Activated naive CD4-positive, alpha-beta T cell treated with anti-CD3 and anti-CD28 coated beads, Interleukin-2, amount 10 ng/mL, durations not matched to agents 7 days and 5 days (primary cell): ENCODE measurements around the gene NOTCH2.
"Not testable (repeated sequence)": the region's sequence is repeated elsewhere in the genome, so short reads cannot be mapped to it uniquely, and the experiment has no call there.

Source experiments
- CTCF ChIA-PET: fragments of 350-600 bp; sonication (Branson Sonifier 250); formaldehyde crosslinking; loops from one replicate; lab custom pipeline; 2021; ENCODE audit warnings: antibody characterized with exemption; lab: Charles Lee
- DNase-seq: peaks from one replicate; pipeline ENCODE4 v3.0.0-alpha.2; 2020
- H3K27ac Mint-ChIP-seq: one replicate; pipeline ENCODE4 v1.8.0; 2021; ENCODE audit warnings: mild to moderate bottlenecking, moderate library complexity, mixed read lengths
- H3K27me3 Mint-ChIP-seq: one replicate; pipeline ENCODE4 v1.8.0; 2021; ENCODE audit warnings: mild to moderate bottlenecking, mixed read lengths
- H3K36me3 Mint-ChIP-seq: one replicate; pipeline ENCODE4 v1.8.0; 2021; ENCODE audit warnings: mixed read lengths
- H3K4me1 Mint-ChIP-seq: one replicate; pipeline ENCODE4 v1.8.0; 2021; ENCODE audit warnings: mixed read lengths
- H3K4me3 Mint-ChIP-seq: one replicate; pipeline ENCODE4 v1.8.0; 2021; ENCODE audit warnings: mild to moderate bottlenecking, moderate library complexity, mixed read lengths
- H3K9me3 Mint-ChIP-seq: one replicate; pipeline ENCODE4 v1.8.0; 2021; ENCODE audit warnings: mixed read lengths

Gene NOTCH2

DNA sequence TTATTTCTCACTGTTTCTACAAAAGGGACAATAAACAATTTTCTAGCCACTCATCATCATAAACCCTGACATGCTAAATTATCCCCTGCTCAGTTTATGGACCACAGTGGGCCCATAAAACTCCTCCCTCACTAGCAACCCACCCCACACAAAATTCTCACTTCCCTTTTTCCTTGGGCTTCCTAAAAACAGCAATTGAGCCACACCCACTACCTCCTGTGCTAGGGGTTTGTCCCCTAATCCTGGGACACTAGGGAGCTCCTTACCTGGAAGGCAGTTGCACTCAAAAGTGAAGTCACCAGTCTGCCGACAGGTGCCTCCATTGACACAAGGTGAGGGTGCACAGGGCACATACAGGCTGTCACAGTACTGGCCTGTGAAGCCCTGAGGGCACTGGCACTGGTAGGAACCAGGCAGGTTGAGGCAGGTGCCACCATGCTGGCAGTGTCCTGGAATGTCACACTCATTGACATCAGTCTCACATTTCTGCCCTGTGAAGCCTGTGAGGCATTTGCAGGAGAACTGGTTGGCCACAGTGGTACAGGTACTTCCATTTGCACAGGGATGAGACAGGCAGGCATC lies 72.6 kb downstream of the NOTCH2 start:
- DNase-seq, H3K27ac Mint-ChIP-seq, H3K4me1 Mint-ChIP-seq, H3K4me3 Mint-ChIP-seq, H3K27me3 Mint-ChIP-seq, H3K9me3 Mint-ChIP-seq, CTCF ChIA-PET: not testable (repeated sequence)
- H3K36me3 Mint-ChIP-seq: peaks cover 12% of the 10 kb centered on the region

DNA sequence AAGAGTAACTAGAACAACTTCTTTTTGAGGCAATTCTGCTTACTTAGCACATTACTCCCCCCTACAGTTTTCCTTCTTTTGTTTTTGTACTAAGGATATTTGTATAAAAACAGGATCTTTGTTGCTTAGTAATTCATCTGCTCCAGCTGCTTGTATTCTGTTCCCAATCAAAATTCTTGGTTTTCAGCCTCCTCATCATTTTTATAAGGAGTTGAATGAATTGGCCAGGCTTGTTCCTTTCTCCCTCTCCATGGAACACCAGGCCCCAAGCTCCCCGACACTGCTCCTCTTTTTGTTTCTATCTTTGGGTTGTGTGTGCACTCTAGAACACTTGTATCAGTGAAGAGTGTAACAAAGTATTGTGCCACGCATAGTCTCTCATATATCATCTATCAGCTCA lies 73.5 kb downstream of the NOTCH2 start:
- H3K9me3 Mint-ChIP-seq, CTCF ChIA-PET, H3K36me3 Mint-ChIP-seq, DNase-seq, H3K27ac Mint-ChIP-seq, H3K4me1 Mint-ChIP-seq, H3K27me3 Mint-ChIP-seq, H3K4me3 Mint-ChIP-seq: not testable (repeated sequence)

DNA sequence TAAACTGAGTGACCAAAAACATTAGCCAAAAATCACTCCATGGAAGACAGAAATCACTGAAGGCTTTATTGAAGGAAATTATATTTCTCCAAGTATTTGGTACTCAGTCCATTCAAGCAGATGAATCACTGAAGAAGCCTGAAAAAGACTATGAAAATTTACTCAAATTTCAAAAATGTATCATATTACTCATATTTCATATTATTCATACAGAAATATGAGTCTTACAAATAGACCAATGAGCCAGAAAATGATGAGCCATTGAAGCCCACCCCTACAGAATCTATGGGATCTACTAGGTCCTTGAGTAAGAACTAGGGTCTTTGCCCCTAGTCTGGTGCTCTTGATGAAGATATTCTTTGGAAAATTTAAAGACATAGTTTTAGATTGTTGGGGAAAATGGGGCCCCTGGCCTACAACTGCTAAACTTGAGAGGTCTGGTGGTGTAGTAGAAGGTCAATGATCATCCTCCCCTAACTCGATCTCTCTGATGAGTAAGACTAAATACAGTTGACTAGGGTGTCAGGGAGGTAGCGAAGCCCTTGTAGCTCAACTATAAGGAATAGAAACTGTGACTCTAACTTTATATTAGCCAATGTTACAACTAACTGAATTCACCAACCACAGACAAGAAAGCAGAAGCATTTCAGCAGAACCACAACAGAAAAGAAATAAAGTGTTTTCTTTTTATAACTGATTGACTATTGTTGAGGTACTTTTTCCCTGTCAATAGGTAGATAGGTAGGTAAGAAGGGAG lies 81.0 kb downstream of the NOTCH2 start:
- peaks cover 44% of the 10 kb centered on the region for H3K4me1 Mint-ChIP-seq
- H3K27me3 Mint-ChIP-seq: no peaks in the 10 kb centered on the region
- no peaks in the 10 kb centered on the region for H3K9me3 Mint-ChIP-seq
- H3K27ac Mint-ChIP-seq: peak overlapping the region; percentile 75
- H3K4me3 Mint-ChIP-seq: peak overlapping the region; percentile 19
- no peak for DNase-seq
- peaks cover 36% of the 10 kb centered on the region for H3K36me3 Mint-ChIP-seq
- CTCF ChIA-PET: interaction anchor here (2.1 kb wide), 1 partner anchor 20 kb away, joined by 14 read pairs; no protein-coding TSS in a partner anchor

DNA sequence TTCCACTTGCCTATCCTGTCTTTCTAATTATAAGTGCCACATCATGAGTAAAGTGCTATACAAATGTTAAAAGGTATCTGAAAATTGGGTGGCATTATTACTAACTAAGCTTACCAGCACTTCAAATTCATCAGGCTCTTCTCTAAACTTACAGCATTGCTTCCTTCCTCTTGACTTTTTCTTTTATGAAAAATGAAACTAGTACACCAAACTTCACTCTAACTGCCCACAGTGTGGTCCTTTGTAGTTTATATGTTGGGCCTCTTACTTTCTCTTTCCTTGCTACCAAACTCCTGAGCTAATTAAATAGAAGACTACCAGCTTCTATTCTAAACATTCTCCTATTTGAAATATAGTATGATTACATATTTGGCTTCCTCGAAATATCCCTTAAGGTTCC lies 81.8 kb downstream of the NOTCH2 start:
- peak overlapping the region; percentile 19 for H3K4me3 Mint-ChIP-seq
- DNase-seq: no peak
- CTCF ChIA-PET: interaction anchor here (2.1 kb wide), 1 partner anchor 19 kb away, joined by 14 read pairs; no protein-coding TSS in a partner anchor
- H3K27me3 Mint-ChIP-seq: no peaks in the 10 kb centered on the region
- peaks cover 44% of the 10 kb centered on the region for H3K4me1 Mint-ChIP-seq
- no peaks in the 10 kb centered on the region for H3K9me3 Mint-ChIP-seq
- H3K27ac Mint-ChIP-seq: peak overlapping the region; percentile 75
- peaks cover 40% of the 10 kb centered on the region for H3K36me3 Mint-ChIP-seq

DNA sequence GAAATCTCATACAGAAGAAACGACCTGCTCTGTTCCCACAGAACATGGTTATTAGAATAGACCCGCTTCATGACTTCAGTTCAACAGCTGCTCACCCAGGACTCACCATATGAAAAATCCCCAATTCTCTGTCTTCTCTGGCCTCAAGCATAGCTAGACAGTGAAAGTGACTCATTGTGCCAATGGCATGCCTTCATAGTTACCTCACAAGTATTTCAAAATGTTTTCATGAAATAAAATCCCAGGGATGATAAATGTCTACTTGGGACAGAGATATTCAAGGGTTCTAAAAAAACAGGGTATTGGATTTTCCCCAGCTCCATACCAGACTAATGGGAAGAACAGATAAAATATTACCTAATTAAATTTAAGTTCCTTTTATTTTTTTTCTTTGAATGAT lies 82.3 kb downstream of the NOTCH2 start:
- Mint-ChIP-seq H3K4me3 (no peak overlapping the region), H3K27ac (peak overlapping the region; percentile 21), H3K27me3 (no peaks in the 10 kb centered on the region), H3K9me3 (no peaks in the 10 kb centered on the region), H3K36me3 (peaks cover 44% of the 10 kb centered on the region), H3K4me1 (peaks cover 44% of the 10 kb centered on the region)
- no peak for DNase-seq
- CTCF ChIA-PET: interaction anchor here (2.1 kb wide), 1 partner anchor 19 kb away, joined by 14 read pairs; no protein-coding TSS in a partner anchor

DNA sequence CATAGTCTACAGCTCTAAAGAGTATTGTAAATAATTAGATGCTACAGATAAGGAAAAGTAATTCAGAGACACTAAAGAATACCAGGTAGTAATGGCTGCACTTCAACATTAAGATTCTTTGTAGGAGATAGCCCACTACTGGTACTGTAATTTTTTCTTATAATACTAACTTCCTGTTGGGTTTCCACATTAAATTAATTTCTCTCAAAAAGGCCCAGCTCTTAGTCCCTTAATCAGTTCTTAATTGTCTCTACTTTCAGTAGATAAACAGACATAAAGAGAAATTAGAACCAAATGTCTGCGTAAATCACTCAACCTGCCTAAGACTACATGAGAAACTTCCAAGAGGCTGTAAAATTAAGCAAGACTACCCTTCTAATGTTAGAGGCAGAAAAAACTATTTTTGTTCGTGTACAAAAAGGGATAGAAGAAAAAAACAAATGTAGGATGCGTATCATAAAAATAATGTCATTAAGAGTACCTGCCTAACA lies 83.4 kb downstream of the NOTCH2 start:
- DNase-seq: no peak
- Mint-ChIP-seq H3K36me3 (peaks cover 44% of the 10 kb centered on the region), H3K4me1 (peaks cover 44% of the 10 kb centered on the region), H3K9me3 (no peaks in the 10 kb centered on the region), H3K27me3 (no peaks in the 10 kb centered on the region), H3K4me3 (no peak overlapping the region), H3K27ac (no peak overlapping the region)
- CTCF ChIA-PET: no interaction called here

DNA sequence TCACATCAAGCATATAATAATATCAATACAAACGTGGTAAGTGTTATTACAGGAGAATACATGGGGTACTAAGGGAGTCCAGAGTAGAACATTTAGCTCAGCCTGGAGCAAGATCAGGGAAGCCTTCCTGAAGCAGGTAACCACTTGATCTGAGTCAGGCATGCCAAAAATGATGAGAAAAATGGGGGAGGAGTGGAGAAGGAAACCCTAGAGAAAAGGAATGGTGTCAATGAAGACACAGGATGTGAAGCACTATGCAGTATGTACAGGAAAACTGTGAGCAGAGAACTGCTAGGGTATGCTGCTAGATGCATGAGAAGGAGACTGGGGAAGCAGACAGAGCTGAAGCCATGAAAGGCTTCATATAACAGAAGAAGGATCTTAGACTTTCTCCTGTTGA lies 84.7 kb downstream of the NOTCH2 start:
- DNase-seq: no peak
- Mint-ChIP-seq H3K9me3 (no peaks in the 10 kb centered on the region), H3K27me3 (no peaks in the 10 kb centered on the region), H3K27ac (no peak overlapping the region), H3K4me1 (peaks cover 44% of the 10 kb centered on the region), H3K4me3 (no peak overlapping the region), H3K36me3 (peaks cover 44% of the 10 kb centered on the region)
- CTCF ChIA-PET: interaction anchor here (0.8 to 1.8 kb wide), 2 partner anchors 16 to 18 kb away, joined by 3 to 11 read pairs; no protein-coding TSS in a partner anchor

DNA sequence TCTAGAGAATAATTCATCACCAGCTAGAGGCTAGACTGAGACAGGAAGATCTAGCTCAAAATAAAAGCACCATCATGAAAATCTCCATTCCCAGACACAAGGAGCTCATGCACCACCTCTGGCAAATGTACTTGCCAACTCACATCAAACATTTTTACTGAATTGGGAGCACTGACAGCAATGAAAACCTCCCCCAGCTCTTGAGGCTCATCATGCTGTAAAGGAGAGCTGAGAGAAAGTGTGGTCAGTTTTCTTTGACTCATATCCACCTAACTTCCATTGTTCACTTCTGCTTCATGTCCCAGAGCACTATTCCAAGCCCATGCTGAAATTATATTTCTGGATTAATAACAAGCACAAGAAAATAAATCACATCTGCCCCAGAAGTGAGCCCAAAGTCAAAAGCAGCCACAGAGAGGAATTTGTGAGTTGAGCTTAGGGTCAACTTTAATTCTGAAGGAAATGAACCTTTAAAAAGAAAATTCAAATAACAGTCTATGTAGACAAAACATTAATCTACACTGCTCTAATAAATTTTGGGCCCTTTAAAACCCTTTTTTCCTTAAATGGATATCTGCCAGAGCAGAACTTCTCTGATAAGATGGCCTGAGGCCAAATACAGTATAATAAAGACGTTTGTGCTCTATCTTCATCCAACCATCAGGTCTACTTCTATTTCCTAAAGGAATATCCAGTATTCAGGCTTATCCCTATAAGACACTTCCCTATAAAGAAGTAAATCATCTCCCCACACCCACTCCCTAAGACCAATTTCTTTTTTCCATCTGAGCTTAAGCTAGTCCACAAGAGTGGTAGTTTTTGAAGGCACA lies 87.3 kb downstream of the NOTCH2 start:
- peaks cover 30% of the 10 kb centered on the region for H3K4me1 Mint-ChIP-seq
- no peak overlapping the region for H3K4me3 Mint-ChIP-seq
- CTCF ChIA-PET: interaction anchor here (2.9 kb wide), 1 partner anchor 14 kb away, joined by 13 read pairs; no protein-coding TSS in a partner anchor
- DNase-seq: no peak
- no peaks in the 10 kb centered on the region for H3K27me3 Mint-ChIP-seq
- H3K36me3 Mint-ChIP-seq: peaks cover 42% of the 10 kb centered on the region
- H3K27ac Mint-ChIP-seq: no peak overlapping the region
- H3K9me3 Mint-ChIP-seq: no peaks in the 10 kb centered on the region

DNA sequence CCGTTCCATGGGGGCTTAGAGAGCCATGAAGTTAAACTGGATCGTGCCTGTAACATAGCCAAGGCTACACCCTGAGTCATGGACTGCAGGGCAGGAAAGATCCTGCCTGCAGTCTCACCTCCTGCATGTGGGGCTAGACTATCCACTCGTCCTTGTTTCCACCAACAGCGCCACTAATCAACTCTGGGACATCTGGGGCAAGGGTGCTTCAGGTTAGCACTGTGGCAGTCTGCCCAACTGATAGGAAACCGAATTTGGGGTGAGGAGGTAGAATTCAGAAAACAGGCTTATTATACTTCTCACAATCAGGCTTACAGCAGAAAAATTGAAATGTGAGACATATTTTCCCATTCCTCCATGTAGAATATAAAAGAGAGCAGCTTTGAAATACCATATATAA lies 88.0 kb downstream of the NOTCH2 start:
- Mint-ChIP-seq H3K4me3 (no peak overlapping the region), H3K27ac (no peak overlapping the region), H3K4me1 (peaks cover 24% of the 10 kb centered on the region), H3K27me3 (no peaks in the 10 kb centered on the region), H3K9me3 (no peaks in the 10 kb centered on the region), H3K36me3 (peaks cover 37% of the 10 kb centered on the region)
- no peak for DNase-seq
- CTCF ChIA-PET: interaction anchor here (2.9 kb wide), 1 partner anchor 13 kb away, joined by 13 read pairs; no protein-coding TSS in a partner anchor

DNA sequence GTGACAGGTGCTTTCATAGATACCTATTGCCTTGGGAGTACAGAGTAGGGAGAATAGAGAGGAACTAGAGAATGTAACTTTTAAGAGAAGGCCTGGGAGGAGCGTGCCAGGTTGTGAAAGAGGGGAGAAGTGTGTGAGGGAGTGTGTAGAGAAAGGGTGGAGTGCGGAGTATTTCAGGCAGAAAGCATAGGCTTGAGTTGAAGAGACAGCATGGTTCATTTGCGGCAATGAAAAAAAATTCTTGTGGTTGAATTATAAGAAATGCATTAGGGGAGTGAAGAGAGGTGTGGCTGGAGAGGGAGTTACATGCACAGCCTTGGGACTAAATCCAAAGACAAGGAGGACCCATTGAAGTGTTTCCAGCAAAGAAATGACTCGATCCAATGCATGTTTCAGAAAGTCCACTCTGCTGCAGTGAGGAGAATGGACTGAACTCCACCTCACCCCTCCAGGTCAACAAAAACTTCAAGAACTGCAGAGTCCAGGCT lies 91.4 kb downstream of the NOTCH2 start:
- H3K9me3 Mint-ChIP-seq: no peaks in the 10 kb centered on the region
- H3K27me3 Mint-ChIP-seq: no peaks in the 10 kb centered on the region
- DNase-seq: no peak
- H3K4me3 Mint-ChIP-seq: no peak overlapping the region
- H3K27ac Mint-ChIP-seq: no peak overlapping the region
- CTCF ChIA-PET: no interaction called here
- H3K4me1 Mint-ChIP-seq: peaks cover 9% of the 10 kb centered on the region
- H3K36me3 Mint-ChIP-seq: peaks cover 27% of the 10 kb centered on the region

DNA sequence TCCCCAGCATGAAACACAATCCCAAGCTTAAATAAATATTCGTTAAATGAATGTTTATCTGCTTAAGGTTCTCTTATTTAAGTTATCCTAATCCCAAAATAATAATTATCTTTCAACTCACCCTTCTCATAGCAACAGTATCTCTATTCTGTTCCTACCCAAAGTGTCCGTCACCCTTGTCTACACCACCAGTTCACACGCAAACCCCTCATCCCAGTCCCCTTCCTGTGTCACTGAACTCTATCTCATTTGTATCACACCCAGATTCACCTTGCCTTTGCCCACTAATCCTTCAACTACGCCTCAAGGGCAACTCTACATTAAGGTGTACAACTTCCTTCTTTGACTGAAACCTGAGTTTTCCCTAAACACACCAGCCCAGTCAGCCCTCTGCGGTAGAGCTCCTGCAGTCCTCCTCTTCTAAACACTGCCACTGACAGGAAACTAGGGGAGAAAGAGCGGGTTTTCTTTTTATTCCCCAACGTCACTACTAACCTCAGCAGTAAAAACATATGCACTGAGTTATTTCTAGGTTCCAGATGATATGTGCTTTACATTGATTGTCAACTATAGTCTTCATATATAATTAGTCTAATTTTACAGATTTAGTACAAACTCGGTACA lies 92.2 kb downstream of the NOTCH2 start:
- H3K27me3 Mint-ChIP-seq, CTCF ChIA-PET, DNase-seq, H3K4me1 Mint-ChIP-seq, H3K9me3 Mint-ChIP-seq, H3K4me3 Mint-ChIP-seq, H3K27ac Mint-ChIP-seq: not testable (repeated sequence)
- H3K36me3 Mint-ChIP-seq: peaks cover 26% of the 10 kb centered on the region

DNA sequence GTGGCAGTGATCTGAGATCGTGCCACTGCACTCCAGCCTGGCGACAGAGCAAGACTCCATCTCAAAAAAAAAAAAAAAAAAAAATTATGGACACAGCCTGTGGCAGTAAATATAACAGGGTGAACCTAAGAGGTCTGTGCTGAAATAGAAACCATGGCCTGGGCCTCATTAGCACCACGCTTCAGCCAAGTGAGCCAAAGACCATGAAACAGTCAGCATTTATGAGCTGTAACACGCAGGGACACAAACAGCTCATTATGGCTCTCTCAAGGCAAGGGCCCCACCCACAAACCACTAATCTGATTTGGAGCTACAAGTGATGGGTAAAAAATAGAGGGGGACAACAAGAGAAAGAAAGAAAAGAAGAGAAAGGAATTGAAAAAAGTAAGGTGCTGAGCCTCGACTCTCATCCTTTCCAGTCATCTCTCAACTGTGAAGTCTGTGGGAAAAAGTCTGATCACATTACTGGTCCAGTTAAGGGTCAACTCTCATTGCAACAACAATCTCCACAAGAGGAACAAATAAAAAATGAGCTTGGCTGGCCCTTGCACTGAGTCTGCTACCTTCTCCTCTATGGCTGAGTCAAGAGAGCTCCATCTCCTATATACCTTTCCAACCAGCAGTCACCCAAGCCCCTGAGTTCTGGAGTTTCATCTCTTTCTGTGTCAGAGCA lies 93.7 kb downstream of the NOTCH2 start:
- H3K9me3 Mint-ChIP-seq, H3K27ac Mint-ChIP-seq, DNase-seq, H3K27me3 Mint-ChIP-seq, H3K4me1 Mint-ChIP-seq, H3K4me3 Mint-ChIP-seq: not testable (repeated sequence)
- CTCF ChIA-PET: interaction anchor here (1.5 kb wide), 1 partner anchor 27 kb away, joined by 3 read pairs; no protein-coding TSS in a partner anchor
- H3K36me3 Mint-ChIP-seq: peaks cover 33% of the 10 kb centered on the region

DNA sequence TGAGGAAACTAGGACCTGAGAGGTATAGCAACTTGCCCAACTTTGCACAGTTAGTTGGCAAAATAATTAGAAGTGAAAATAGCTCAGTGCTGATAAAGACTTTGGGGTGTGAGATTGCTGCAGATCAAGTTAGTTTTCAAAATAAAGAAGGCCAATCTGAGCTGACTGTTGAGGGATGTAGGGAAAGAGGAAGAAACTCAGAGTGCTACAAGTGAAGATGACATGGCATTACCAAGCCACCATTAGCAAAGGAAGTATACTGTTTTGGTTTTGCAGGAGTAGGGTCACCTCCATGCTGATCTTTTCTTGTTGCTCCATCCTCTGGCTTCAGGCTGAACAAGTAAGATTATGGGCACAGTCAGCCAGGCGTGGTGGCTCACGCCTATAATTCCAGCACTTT lies 94.5 kb downstream of the NOTCH2 start:
- CTCF ChIA-PET: interaction anchor here (1.5 kb wide), 1 partner anchor 27 kb away, joined by 3 read pairs; no protein-coding TSS in a partner anchor
- Mint-ChIP-seq H3K9me3 (no peaks in the 10 kb centered on the region), H3K27me3 (no peaks in the 10 kb centered on the region), H3K4me3 (no peak overlapping the region), H3K36me3 (peaks cover 35% of the 10 kb centered on the region), H3K27ac (no peak overlapping the region), H3K4me1 (peaks cover 9% of the 10 kb centered on the region)
- DNase-seq: no peak
